PC-3 (cell line): ENCODE data around the gene AP1S1. TPM values are rescaled to one million over a fixed set of nuclear protein-coding genes. Genes with fewer than 3 reads are reported as not detected.

Experiments used
- ATAC-seq: fragments of 200-7000 bp; cut with Tn5 transposase; 2 replicates; pipeline ENCODE4 v1.9.1; 2020; ENCODE audit warnings: mild to moderate bottlenecking, moderate library complexity
- BruUV-seq: library from RNA; stranded (reverse); fragments of 400-500 nt; replicated peaks from 2 replicates; lab custom pipeline; 2021; lab: Mats Ljungman, UMichigan
- CTCF ChIA-PET: fragments of 300-600 bp; sonication (Branson Sonifier 250); formaldehyde crosslinking; loops from one replicate; lab custom pipeline; 2022; ENCODE audit warnings: antibody characterized with exemption; lab: Charles Lee
- POLR2A ChIA-PET: fragments of 300-600 bp; sonication (Branson Sonifier 250); formaldehyde crosslinking; loops from one replicate; lab custom pipeline; 2022; ENCODE audit warnings: antibody characterized with exemption; ENCODE audit not compliant: unreplicated experiment; lab: Charles Lee
- DNase-seq: peaks from one replicate; pipeline ENCODE4 v3.0.0-alpha.2; 2015
- H2AFZ ChIP-seq: fragments of 300-600 bp; sonication (generic); 2 replicates; pipeline ENCODE4 v1.6.0; 2016; ENCODE audit warnings: antibody characterized with exemption, low read length
- H3F3A ChIP-seq: fragments of 300-600 bp; sonication (generic); one replicate; pipeline ENCODE4 v1.6.0; 2017; ENCODE audit warnings: antibody characterized with exemption, low read length, control low read depth, mild to moderate bottlenecking; ENCODE audit not compliant: unreplicated experiment
- H3K27ac ChIP-seq: fragments of 300-600 bp; sonication (generic); 2 replicates; pipeline ENCODE4 v1.5.1; 2016; ENCODE audit warnings: mild to moderate bottlenecking, low read length
- H3K27me3 ChIP-seq: fragments of 300-600 bp; sonication (generic); 2 replicates; pipeline ENCODE4 v1.6.1; 2016; ENCODE audit warnings: low read length, mixed read lengths
- H3K36me3 ChIP-seq: fragments of 300-600 bp; sonication (generic); 2 replicates; pipeline ENCODE4 v1.6.1; 2016; ENCODE audit warnings: low read depth, mixed run types, low read length, mixed read lengths
- H3K4me1 ChIP-seq: fragments of 300-600 bp; sonication (generic); 2 replicates; pipeline ENCODE4 v1.5.1; 2016; ENCODE audit warnings: low read length; ENCODE audit not compliant: insufficient read depth
- H3K4me2 ChIP-seq: fragments of 300-600 bp; sonication (generic); 2 replicates; pipeline ENCODE4 v1.6.0; 2016; ENCODE audit warnings: low read length
- H3K4me3 ChIP-seq: fragments of 300-600 bp; sonication (generic); 2 replicates; pipeline ENCODE4 v1.5.1; 2016; ENCODE audit warnings: mild to moderate bottlenecking, low read length, mixed read lengths
- H3K79me2 ChIP-seq: fragments of 300-600 bp; sonication (generic); 2 replicates; pipeline ENCODE4 v1.6.1; 2017; ENCODE audit warnings: low read length, mixed read lengths
- H3K9ac ChIP-seq: fragments of 300-600 bp; sonication (generic); 2 replicates; pipeline ENCODE4 v1.6.0; 2016; ENCODE audit warnings: mild to moderate bottlenecking, low read length
- H3K9me2 ChIP-seq: fragments of 300-600 bp; sonication (generic); replicated peaks from 2 replicates; pipeline ENCODE4 v1.6.1; 2016; ENCODE audit warnings: mixed run types, low read length, mixed read lengths
- H3K9me3 ChIP-seq: fragments of 300-600 bp; sonication (generic); 2 replicates; pipeline ENCODE4 v1.6.1; 2016; ENCODE audit warnings: low read length, mixed read lengths
- H4K20me1 ChIP-seq: fragments of 300-600 bp; sonication (generic); 2 replicates; pipeline ENCODE4 v1.6.1; 2016; ENCODE audit warnings: low read length, mixed read lengths
- EZH2 ChIP-seq: fragments of 300-600 bp; sonication (generic); IDR thresholded peaks from one replicate; pipeline ENCODE4 v1.6.1; 2017; ENCODE audit warnings: antibody characterized with exemption, mild to moderate bottlenecking, low read length; ENCODE audit not compliant: unreplicated experiment
- EZH2phosphoT487 ChIP-seq: fragments of 300-600 bp; sonication (generic); IDR thresholded peaks from 2 replicates; pipeline ENCODE4 v1.6.1; 2018; ENCODE audit warnings: mild to moderate bottlenecking, antibody characterized with exemption, low read length, borderline replicate concordance
- intact Hi-C: fragments of 100-400 bp; cut with micrococcal nuclease; formaldehyde crosslinking; loops from 2 replicates; pipeline ENCODE4 v1.9.0; 2023
- total RNA-seq: library from RNA; depleted of rRNA; stranded (reverse); fragments of >200 nt; gene quantifications from 2 replicates; pipeline ENCODE4 v1.2.3, GENCODE V29; 2014
- TF ChIP-seq, protein P1 (sequence below): fragments of 300-600 bp; sonication (generic); conservative IDR thresholded peaks from 2 replicates; pipeline ENCODE4 v1.5.1; 2017; ENCODE audit warnings: antibody characterized with exemption, low read depth, mild to moderate bottlenecking, low read length

AP1S1 gene
- total RNA-seq, 1 experiment from 2014 or later: 190 TPM

DNA sequence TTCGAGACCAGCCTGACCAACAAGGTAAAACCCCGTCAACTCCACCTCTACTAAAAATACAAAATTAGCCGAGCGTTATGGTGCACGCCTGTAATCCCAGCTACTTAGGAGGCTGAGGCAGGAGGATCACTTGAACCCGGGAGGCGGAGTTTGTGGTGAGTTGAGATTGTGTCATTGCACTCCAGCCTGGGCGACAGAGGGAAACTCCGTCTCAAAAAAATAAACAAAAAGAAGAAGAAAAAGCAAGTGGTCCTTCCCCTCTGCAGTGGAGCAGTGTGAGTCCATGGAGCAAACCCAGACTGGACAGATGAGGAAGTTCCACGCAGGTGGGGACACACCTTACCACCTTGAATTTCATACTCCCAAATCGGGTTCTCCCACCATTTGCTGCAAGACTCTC is 40.4 kb upstream of the AP1S1 start:
- TF ChIP-seq, protein P1, sequence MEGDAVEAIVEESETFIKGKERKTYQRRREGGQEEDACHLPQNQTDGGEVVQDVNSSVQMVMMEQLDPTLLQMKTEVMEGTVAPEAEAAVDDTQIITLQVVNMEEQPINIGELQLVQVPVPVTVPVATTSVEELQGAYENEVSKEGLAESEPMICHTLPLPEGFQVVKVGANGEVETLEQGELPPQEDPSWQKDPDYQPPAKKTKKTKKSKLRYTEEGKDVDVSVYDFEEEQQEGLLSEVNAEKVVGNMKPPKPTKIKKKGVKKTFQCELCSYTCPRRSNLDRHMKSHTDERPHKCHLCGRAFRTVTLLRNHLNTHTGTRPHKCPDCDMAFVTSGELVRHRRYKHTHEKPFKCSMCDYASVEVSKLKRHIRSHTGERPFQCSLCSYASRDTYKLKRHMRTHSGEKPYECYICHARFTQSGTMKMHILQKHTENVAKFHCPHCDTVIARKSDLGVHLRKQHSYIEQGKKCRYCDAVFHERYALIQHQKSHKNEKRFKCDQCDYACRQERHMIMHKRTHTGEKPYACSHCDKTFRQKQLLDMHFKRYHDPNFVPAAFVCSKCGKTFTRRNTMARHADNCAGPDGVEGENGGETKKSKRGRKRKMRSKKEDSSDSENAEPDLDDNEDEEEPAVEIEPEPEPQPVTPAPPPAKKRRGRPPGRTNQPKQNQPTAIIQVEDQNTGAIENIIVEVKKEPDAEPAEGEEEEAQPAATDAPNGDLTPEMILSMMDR: no peak
- no peak for TF ChIP-seq EZH2phosphoT487
- TF ChIP-seq EZH2: no peak
- H3K36me3 ChIP-seq: no peaks in the 10 kb centered on the region
- H3K9me2 ChIP-seq: no peaks in the 10 kb centered on the region
- H3K9ac ChIP-seq: no peak overlapping the region
- H3K9me3 ChIP-seq: no peaks in the 10 kb centered on the region
- peak overlapping the region; percentile 70 for H2AFZ ChIP-seq
- intact Hi-C loops: no loop called here
- peak overlapping the region; percentile 61 for H3K4me2 ChIP-seq
- H3K27ac ChIP-seq: peak overlapping the region; percentile 47
- H4K20me1 ChIP-seq: no peaks in the 10 kb centered on the region
- no peaks in the 10 kb centered on the region for H3K27me3 ChIP-seq
- H3K4me1 ChIP-seq: peaks cover 29% of the 10 kb centered on the region
- DNase-seq (no peak), ATAC-seq (no peak)
- no TSS peak for BruUV-seq
- POLR2A ChIA-PET: no interaction called here
- no peaks in the 10 kb centered on the region for H3F3A ChIP-seq
- CTCF ChIA-PET: no interaction called here
- no peaks in the 10 kb centered on the region for H3K79me2 ChIP-seq
- H3K4me3 ChIP-seq: no peak overlapping the region

DNA sequence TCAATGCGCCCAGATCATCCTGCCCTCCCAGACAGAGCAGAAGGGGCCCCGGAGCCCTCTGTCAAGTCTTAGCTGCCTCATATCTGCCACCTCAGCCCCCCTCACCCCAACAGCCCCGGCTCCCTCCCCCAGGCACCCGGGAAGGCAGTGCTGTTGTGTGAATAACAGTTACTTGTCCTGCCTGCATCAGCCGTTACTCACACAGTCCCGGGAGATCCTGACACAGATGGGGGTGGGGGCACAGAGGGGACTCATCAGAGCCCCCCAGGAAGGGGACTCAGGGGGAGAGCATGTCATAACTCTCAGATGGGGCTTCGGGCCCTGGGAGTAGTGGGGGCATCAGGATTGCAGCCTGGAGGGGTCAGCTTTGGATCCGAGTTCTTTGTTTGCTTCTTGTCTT is 39.8 kb upstream of the AP1S1 start:
- H3K36me3 ChIP-seq: no peaks in the 10 kb centered on the region
- ATAC-seq (peak; percentile 73), DNase-seq (peak; percentile 43)
- no peak for TF ChIP-seq EZH2
- TF ChIP-seq, protein P1: no peak
- no peak for TF ChIP-seq EZH2phosphoT487
- no peaks in the 10 kb centered on the region for H3K79me2 ChIP-seq
- H3F3A ChIP-seq: no peaks in the 10 kb centered on the region
- BruUV-seq: no TSS peak
- H3K4me3 ChIP-seq: peak overlapping the region; percentile 35; the same call in 1 of the 2 replicates
- H3K9me2 ChIP-seq: no peaks in the 10 kb centered on the region
- no peaks in the 10 kb centered on the region for H3K9me3 ChIP-seq
- H3K27me3 ChIP-seq: no peaks in the 10 kb centered on the region
- peak overlapping the region; percentile 47 for H3K27ac ChIP-seq
- peak overlapping the region; percentile 61 for H3K4me2 ChIP-seq
- intact Hi-C loops: no loop called here
- CTCF ChIA-PET: no interaction called here
- no peaks in the 10 kb centered on the region for H4K20me1 ChIP-seq
- H3K4me1 ChIP-seq: peaks cover 24% of the 10 kb centered on the region
- POLR2A ChIA-PET: no interaction called here
- H3K9ac ChIP-seq: peak overlapping the region; percentile 34; the same call in 1 of the 2 replicates
- peak overlapping the region; percentile 70 for H2AFZ ChIP-seq

DNA sequence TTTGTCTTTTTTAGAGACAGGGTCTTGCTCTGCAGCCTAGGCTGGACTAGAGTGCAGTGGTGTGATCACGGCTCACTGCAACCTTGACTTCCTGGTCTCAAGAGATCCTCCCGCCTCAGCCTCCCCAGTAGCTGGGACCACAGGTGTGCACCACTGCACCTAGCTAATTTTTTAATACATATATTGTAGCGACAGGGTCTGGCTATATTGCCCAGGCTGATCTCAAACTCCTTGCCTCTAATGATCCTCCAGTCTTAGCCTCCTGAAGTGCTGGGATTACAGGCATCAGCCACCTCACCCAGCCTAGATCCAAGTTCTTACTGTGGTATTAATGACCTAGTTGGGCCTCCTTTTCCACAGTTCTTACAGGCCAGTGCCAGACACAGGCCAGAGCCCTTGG is 39.1 kb upstream of the AP1S1 start:
- BruUV-seq: no TSS peak
- Histone ChIP-seq H3K9ac (no peak overlapping the region), H3K27ac (no peak overlapping the region), H3K4me3 (no peak overlapping the region), H3K4me2 (no peak overlapping the region), H3K27me3 (no peaks in the 10 kb centered on the region), H3F3A (no peaks in the 10 kb centered on the region), H4K20me1 (no peaks in the 10 kb centered on the region), H3K36me3 (no peaks in the 10 kb centered on the region), H2AFZ (no peak overlapping the region), H3K9me2 (no peaks in the 10 kb centered on the region), H3K79me2 (no peaks in the 10 kb centered on the region), H3K4me1 (peaks cover 21% of the 10 kb centered on the region), H3K9me3 (no peaks in the 10 kb centered on the region)
- ATAC-seq (no peak), DNase-seq (no peak)
- intact Hi-C loops: no loop called here
- CTCF ChIA-PET: no interaction called here
- POLR2A ChIA-PET: no interaction called here
- TF ChIP-seq EZH2phosphoT487: no peak
- TF ChIP-seq EZH2: no peak
- TF ChIP-seq, protein P1: no peak
